T-cell (primary cell): Measurements from ENCODE around the gene FCHSD2. TPM values are rescaled to one million over a fixed set of nuclear protein-coding genes. Genes with fewer than 3 reads are reported as not detected.

Experiments
- ATAC-seq, 4 experiments: fragments of 200-7000 bp in 3 of 4; fragments of 150-1000 bp in 1 of 4; cut with Tn5 transposase; replicated peaks in 1 of 4; 1 replicate in 3 of 4; 2 replicates in 1 of 4; pipeline ENCODE4 v1.10.0; 2021; ENCODE audit warnings: moderate library complexity in 3 of 4, mild to moderate bottlenecking in 2 of 4, moderate number of reproducible peaks in 1 of 4
- CTCF ChIA-PET, 2 donors: fragments of 300-600 bp; sonication (Branson Sonifier 250); formaldehyde crosslinking; loops; one replicate each; lab custom pipeline; 2022; ENCODE audit warnings: antibody characterized with exemption in 2 of 2; lab: Charles Lee
- POLR2A ChIA-PET, 2 donors: fragments of 300-600 bp; sonication (Branson Sonifier 250); formaldehyde crosslinking; loops; one replicate each; lab custom pipeline; 2022; ENCODE audit warnings: antibody characterized with exemption in 2 of 2; lab: Charles Lee
- DNase-seq, 35 experiments: peaks; one replicate each; pipeline versions ENCODE4 v3.0.0 to v3.0.0-alpha.2; 2013 to 2023
- H3K27ac ChIP-seq: one replicate; pipeline ENCODE4 v1.5.1; 2013; ENCODE audit warnings: low read length
- H3K27me3 ChIP-seq, 2 experiments: replicated peaks in 1 of 2; 1 replicate in 1 of 2; 2 replicates in 1 of 2; pipeline versions ENCODE4 v1.6.1 to v1.7.0; 2013; ENCODE audit warnings: low read length in 1 of 2, mixed read lengths in 1 of 2; ENCODE audit not compliant: control insufficient read depth in 2 of 2, insufficient read depth in 2 of 2; ENCODE audit errors: extremely low read depth in 1 of 2
- H3K36me3 ChIP-seq, 2 donors: 1 replicate in 1 of 2; 2 replicates in 1 of 2; pipeline versions ENCODE4 v1.6.1 to v1.7.0; 2013; ENCODE audit warnings: low read length in 1 of 2; ENCODE audit not compliant: control insufficient read depth in 2 of 2, insufficient read depth in 1 of 2; ENCODE audit errors: extremely low read depth in 1 of 2
- H3K4me1 ChIP-seq, 2 experiments: 1 replicate in 1 of 2; 2 replicates in 1 of 2; pipeline versions ENCODE4 v1.6.1 to v1.7.0; 2013; ENCODE audit warnings: low read length in 2 of 2, mixed read lengths in 1 of 2; ENCODE audit not compliant: insufficient read depth in 2 of 2, control insufficient read depth in 1 of 2; ENCODE audit errors: extremely low read depth in 1 of 2
- H3K4me3 ChIP-seq, 2 donors: 1 replicate in 1 of 2; 2 replicates in 1 of 2; pipeline versions ENCODE4 v1.5.1 to v1.7.0; 2013; ENCODE audit warnings: mild to moderate bottlenecking in 2 of 2, low read length in 1 of 2, moderate library complexity in 1 of 2; ENCODE audit not compliant: control insufficient read depth in 1 of 2; ENCODE audit errors: extremely low read depth in 1 of 2
- H3K9me3 ChIP-seq: 2 replicates; pipeline ENCODE4 v1.7.0; 2013
- H3K27ac Mint-ChIP-seq, 2 donors: one replicate each; pipeline ENCODE4 v1.8.0; 2020 to 2021; ENCODE audit warnings: mild to moderate bottlenecking in 2 of 2, mixed read lengths in 2 of 2
- H3K27me3 Mint-ChIP-seq, 2 donors: one replicate each; pipeline ENCODE4 v1.8.0; 2021 to 2022; ENCODE audit warnings: mixed read lengths in 2 of 2
- H3K36me3 Mint-ChIP-seq: one replicate; pipeline ENCODE4 v1.8.0; 2021; ENCODE audit warnings: mixed read lengths
- H3K4me1 Mint-ChIP-seq, 3 donors: one replicate each; pipeline ENCODE4 v1.8.0; 2020 to 2022; ENCODE audit warnings: mixed read lengths in 3 of 3, mild to moderate bottlenecking in 1 of 3
- H3K4me3 Mint-ChIP-seq, 3 donors: one replicate each; pipeline ENCODE4 v1.8.0; 2020 to 2022; ENCODE audit warnings: mild to moderate bottlenecking in 3 of 3, mixed read lengths in 3 of 3, moderate library complexity in 3 of 3
- H3K9me3 Mint-ChIP-seq, 3 donors: one replicate each; pipeline ENCODE4 v1.8.0; 2020 to 2022; ENCODE audit warnings: mixed read lengths in 3 of 3
- WGBS: methylation state at CpG from one replicate; pipeline ENCODE4 v1.1.5; 2013; ENCODE audit warnings: missing lambda C conversion rate; ENCODE audit not compliant: insufficient coverage; 5-methylcytosine and 5-hydroxymethylcytosine counted together
- total RNA-seq, 35 experiments: library from RNA in 6 of 35; stranded (reverse) in 6 of 35; fragments of 120-200 nt in 1 of 35; gene quantifications; one replicate each; pipeline versions ENCODE4 v1.2.1 to v1.2.4 and lab custom pipeline; 2013 to 2026

Gene FCHSD2
- total RNA-seq (10 to 100 TPM; 37.0 to 53.8 (median 46.3) TPM), total RNA-seq (lab: John Stamatoyannopoulos, UW) (24.7 to 72.9 (median 45.1) reads per million in 29 experiments)
- 31.9 TPM for total RNA-seq (2013)

- peaks cover 41 to 66% (median 45%) of the 10 kb centered on the region in 3 donors for H3K4me1 Mint-ChIP-seq
- no peaks in the 10 kb centered on the region for H3K27me3 ChIP-seq
- POLR2A ChIA-PET, result interaction anchor here in 1 of 2 donors (0.8 kb wide), 1 partner anchor 247 kb away, joined by 4 read pairs; no protein-coding TSS in a partner anchor
- H3K9me3 ChIP-seq, result no peaks in the 10 kb centered on the region
- H3K27me3 Mint-ChIP-seq, result no peaks in the 10 kb centered on the region
- CTCF ChIA-PET, result interaction anchor here (0.6 to 1.0 kb wide), 6 partner anchors 15 to 556 kb away, joined by 3 to 4 read pairs (median 3); no protein-coding TSS in a partner anchor
- WGBS, result 0% methylated on average over 35 of the region's 35 CpGs
- no peaks in the 10 kb centered on the region for H3K9me3 Mint-ChIP-seq
- H3K27ac ChIP-seq, result peak within 1 kb of the TSS; percentile 98
- H3K36me3 ChIP-seq, result peaks cover 0 to 2% of the 10 kb centered on the region in 2 donors
- H3K4me3 ChIP-seq, result peak within 1 kb of the TSS; percentile 93 to 99
- ATAC-seq (peak in 2 of 4 experiments; percentile 48 to 55), DNase-seq (peak in 1 of 35 experiments; percentile 73)
- peaks cover 12% of the 10 kb centered on the region for H3K36me3 Mint-ChIP-seq
- peaks cover 10 to 33% of the 10 kb centered on the region in 2 experiments for H3K4me1 ChIP-seq
- peak within 1 kb of the TSS; percentile 95 to 98 (median 96) for H3K4me3 Mint-ChIP-seq
- H3K27ac Mint-ChIP-seq, result peak within 1 kb of the TSS; percentile 99
Observed at GRCh38 chr11:73142128-73142377, at the start of gene FCHSD2. Gene FCHSD2 (minus strand): TSS chr11:73142318. CDS start chr11:73141877, 441 bp downstream.

GRCh38 chr11:73191151-73191550 is 49.0 kb upstream of the FCHSD2 start:
- Mint-ChIP-seq H3K4me1 (no peaks in the 10 kb centered on the region), H3K4me3 (no peak overlapping the region), H3K27me3 (peaks cover 6% of the 10 kb centered on the region in 2 donors), H3K27ac (no peak overlapping the region), H3K9me3 (no peaks in the 10 kb centered on the region), H3K36me3 (no peaks in the 10 kb centered on the region)
- Histone ChIP-seq H3K27ac (no peak overlapping the region), H3K9me3 (no peaks in the 10 kb centered on the region), H3K36me3 (no peaks in the 10 kb centered on the region), H3K27me3 (peaks cover 0 to 4% of the 10 kb centered on the region in 2 experiments), H3K4me1 (no peaks in the 10 kb centered on the region), H3K4me3 (no peak overlapping the region)
- 87% methylated on average over 6 of the region's 6 CpGs for WGBS
- DNase-seq (no peak), ATAC-seq (no peak)
- POLR2A ChIA-PET, result no interaction called here
- CTCF ChIA-PET, result interaction anchor here in 1 of 2 donors (0.6 kb wide), 1 partner anchor 267 kb away, joined by 3 read pairs; no protein-coding TSS in a partner anchor

GRCh38 chr11:73190557-73190885 is 48.4 kb upstream of the FCHSD2 start:
- Histone ChIP-seq H3K27me3 (peaks cover 0 to 10% of the 10 kb centered on the region in 2 experiments), H3K36me3 (no peaks in the 10 kb centered on the region), H3K4me1 (peaks cover 0 to under 1% of the 10 kb centered on the region in 2 experiments), H3K27ac (no peak overlapping the region), H3K4me3 (no peak overlapping the region), H3K9me3 (no peaks in the 10 kb centered on the region)
- POLR2A ChIA-PET, result no interaction called here
- Mint-ChIP-seq H3K9me3 (no peaks in the 10 kb centered on the region), H3K27me3 (peaks cover 6 to 8% of the 10 kb centered on the region in 2 donors), H3K36me3 (no peaks in the 10 kb centered on the region), H3K4me3 (no peak overlapping the region), H3K4me1 (no peaks in the 10 kb centered on the region), H3K27ac (no peak overlapping the region)
- ATAC-seq (no peak), DNase-seq (no peak)
- 90% methylated on average over 3 of the region's 3 CpGs for WGBS
- CTCF ChIA-PET, result no interaction called here

- Histone ChIP-seq H3K27me3 (peaks cover 0 to 16% of the 10 kb centered on the region in 2 experiments), H3K4me1 (peaks cover 0 to 6% of the 10 kb centered on the region in 2 experiments), H3K4me3 (no peak overlapping the region), H3K27ac (no peak overlapping the region), H3K36me3 (no peaks in the 10 kb centered on the region), H3K9me3 (no peaks in the 10 kb centered on the region)
- no peaks in the 10 kb centered on the region for H3K36me3 Mint-ChIP-seq
- H3K27ac Mint-ChIP-seq, result no peak overlapping the region
- POLR2A ChIA-PET, result no interaction called here
- no peaks in the 10 kb centered on the region for H3K9me3 Mint-ChIP-seq
- no peak for DNase-seq
- peaks cover 0 to 4% (median 4%) of the 10 kb centered on the region in 3 donors for H3K4me1 Mint-ChIP-seq
- CTCF ChIA-PET, result no interaction called here
- no peak for ATAC-seq
- H3K27me3 Mint-ChIP-seq, result peaks cover 6 to 12% of the 10 kb centered on the region in 2 donors
- H3K4me3 Mint-ChIP-seq, result no peak overlapping the region
- 57% methylated on average over 4 of the region's 5 CpGs for WGBS
Observed at GRCh38 chr11:73189723-73190556, 47.8 kb upstream of the FCHSD2 start.

GRCh38 chr11:73189315-73189714 is 47.2 kb upstream of the FCHSD2 start:
- Histone ChIP-seq H3K9me3 (no peaks in the 10 kb centered on the region), H3K27me3 (peaks cover 0 to 17% of the 10 kb centered on the region in 2 experiments), H3K4me1 (peaks cover 0 to 7% of the 10 kb centered on the region in 2 experiments), H3K4me3 (no peak overlapping the region), H3K27ac (no peak overlapping the region), H3K36me3 (no peaks in the 10 kb centered on the region)
- ChIA-PET POLR2A (no interaction called here), CTCF (no interaction called here)
- 53% methylated on average over 6 of the region's 8 CpGs for WGBS
- H3K27me3 Mint-ChIP-seq, result peaks cover 6 to 12% of the 10 kb centered on the region in 2 donors
- H3K36me3 Mint-ChIP-seq, result no peaks in the 10 kb centered on the region
- H3K4me1 Mint-ChIP-seq, result peaks cover 0 to 6% (median 5%) of the 10 kb centered on the region in 3 donors
- no peak overlapping the region for H3K4me3 Mint-ChIP-seq
- DNase-seq (peak in 8 of 35 experiments; percentile 4 to 54 (median 9)), ATAC-seq (peak in 2 of 4 experiments; percentile 11 to 13)
- no peaks in the 10 kb centered on the region for H3K9me3 Mint-ChIP-seq
- H3K27ac Mint-ChIP-seq, result no peak overlapping the region

- no peak overlapping the region for H3K4me3 Mint-ChIP-seq
- no peaks in the 10 kb centered on the region for H3K9me3 Mint-ChIP-seq
- 96% methylated on average over 3 of the region's 4 CpGs for WGBS
- Histone ChIP-seq H3K27me3 (peaks cover 0 to 17% of the 10 kb centered on the region in 2 experiments), H3K4me3 (no peak overlapping the region), H3K9me3 (no peaks in the 10 kb centered on the region), H3K27ac (no peak overlapping the region), H3K4me1 (peaks cover 0 to 7% of the 10 kb centered on the region in 2 experiments), H3K36me3 (no peaks in the 10 kb centered on the region)
- H3K4me1 Mint-ChIP-seq, result peaks cover 0 to 6% (median 5%) of the 10 kb centered on the region in 3 donors
- CTCF ChIA-PET, result no interaction called here
- H3K27me3 Mint-ChIP-seq, result peaks cover 6 to 12% of the 10 kb centered on the region in 2 donors
- DNase-seq, result no peak
- ATAC-seq, result no peak
- POLR2A ChIA-PET, result no interaction called here
- no peaks in the 10 kb centered on the region for H3K36me3 Mint-ChIP-seq
- H3K27ac Mint-ChIP-seq, result no peak overlapping the region
Observed at GRCh38 chr11:73188301-73188700, 46.2 kb upstream of the FCHSD2 start.
